HG02623 (cell line): ENCODE data around the gene EXOC6B.
"Not testable (repeated sequence)": the region's sequence is repeated elsewhere in the genome, so short reads cannot be mapped to it uniquely, and the experiment has no call there.

Experiments
- ATAC-seq: cut with Tn5 transposase; IDR thresholded peaks from one replicate; pipeline ENCODE4 v1.9.1; 2021; ENCODE audit warnings: moderate library complexity; ENCODE audit not compliant: unreplicated experiment

The EXOC6B gene

DNA sequence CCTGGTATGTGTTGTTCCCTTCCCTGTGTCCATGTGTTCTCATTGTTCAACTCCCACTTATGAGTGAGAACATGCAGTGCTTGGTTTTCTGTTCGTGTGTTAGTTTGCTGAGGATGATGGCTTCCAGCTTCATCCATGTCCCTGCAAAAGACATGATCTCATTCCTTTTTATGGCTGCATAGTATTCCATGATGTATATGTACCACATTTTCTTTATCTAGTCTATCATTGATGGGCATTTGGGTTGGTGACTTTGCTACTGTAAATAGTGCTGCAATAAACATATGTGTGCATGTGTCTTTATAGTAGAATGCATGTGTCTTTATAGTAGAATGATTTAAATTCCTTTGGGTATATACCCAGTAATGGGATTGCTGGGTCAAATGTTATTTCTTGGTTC is 341.2 kb downstream of the EXOC6B start:
- not testable (repeated sequence) for ATAC-seq

DNA sequence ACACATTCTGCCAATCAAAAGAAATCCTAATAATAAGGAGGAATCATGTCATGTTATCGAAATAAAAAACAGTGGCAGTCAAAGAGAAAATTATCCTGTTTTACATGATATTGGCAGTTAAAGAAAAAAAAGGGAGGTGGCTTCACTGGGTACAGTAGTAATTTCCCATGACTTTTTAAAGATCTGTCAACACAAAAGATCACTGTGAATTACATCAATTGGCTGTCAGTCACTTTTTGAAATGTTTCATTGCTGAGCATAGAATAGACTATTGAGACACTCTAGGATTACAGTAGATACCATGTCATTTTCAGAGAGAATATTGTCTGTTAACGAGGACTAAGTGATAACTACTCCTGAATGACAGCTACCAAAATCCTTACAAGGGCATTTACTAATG is 342.5 kb downstream of the EXOC6B start:
- no peak for ATAC-seq

DNA sequence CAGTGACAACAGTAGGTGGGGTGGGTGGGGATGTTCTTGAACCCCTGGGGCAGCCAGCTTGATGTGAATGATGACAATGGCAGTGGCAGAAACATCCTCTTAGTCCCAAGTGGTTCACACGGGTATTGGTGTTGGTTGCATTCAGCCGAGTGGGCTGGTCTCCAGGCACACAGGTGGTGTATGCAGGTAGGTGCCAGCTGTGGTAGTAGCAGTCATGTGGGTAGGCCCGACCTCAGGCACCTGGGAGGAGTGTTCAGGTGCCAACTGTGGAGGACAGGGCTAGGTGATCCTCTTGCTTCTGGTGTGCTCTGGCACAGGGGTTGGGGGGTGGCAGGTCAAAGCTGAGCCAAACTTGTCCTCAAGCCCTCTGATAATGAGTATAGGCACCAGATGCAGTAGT is 350.6 kb downstream of the EXOC6B start:
- no peak for ATAC-seq

DNA sequence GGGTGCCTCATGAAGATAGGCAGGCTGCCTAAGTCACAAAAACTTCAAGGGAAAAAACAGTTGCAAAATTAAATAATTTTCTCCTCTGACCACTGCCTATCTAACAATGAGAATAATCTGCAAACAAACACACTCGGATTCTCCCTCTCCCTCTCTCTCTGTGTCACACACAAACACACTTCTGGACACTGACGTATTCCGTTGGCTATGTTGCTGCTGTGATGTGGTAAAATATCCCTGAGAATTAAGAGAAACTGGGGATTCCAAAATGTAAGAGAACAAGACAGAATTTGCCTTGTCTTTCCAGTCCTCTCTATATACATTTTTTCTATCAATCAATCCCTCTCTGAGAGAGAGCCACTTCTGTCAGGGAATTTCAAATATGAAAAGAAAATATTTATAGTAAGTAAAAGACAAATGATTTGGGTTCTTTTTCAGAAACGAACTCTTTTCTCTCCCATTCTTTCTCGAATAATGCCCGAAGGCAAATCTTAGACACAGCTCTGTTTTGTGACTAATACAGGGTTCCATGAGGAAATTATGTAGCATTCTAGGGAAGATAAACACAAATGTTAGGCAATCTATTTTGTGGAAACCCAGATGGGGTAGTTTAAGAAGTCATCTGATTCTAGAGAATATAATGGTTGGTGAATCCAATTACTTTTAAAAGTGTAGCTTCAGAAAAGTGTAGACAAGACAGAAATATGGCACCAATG is 367.9 kb downstream of the EXOC6B start:
- no peak for ATAC-seq

DNA sequence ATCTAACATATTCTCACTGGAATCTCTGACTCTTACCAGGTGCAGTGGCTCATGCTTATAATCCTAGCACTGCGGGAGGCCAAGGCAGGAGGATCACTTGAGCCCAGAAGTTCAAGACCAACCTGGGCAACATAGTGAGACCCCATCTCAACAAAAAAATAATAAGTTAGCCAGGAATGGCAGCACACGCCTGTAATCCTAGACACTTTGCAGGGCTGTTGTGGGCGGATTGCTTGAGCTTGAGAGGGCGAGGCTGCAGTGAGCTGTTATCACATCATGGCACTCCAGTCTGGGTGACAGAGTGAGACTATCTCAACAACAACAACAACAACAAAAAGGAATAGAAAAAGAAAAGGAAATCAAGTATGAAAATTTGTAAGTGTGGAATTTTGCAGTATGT is 371.6 kb downstream of the EXOC6B start:
- no peak for ATAC-seq

DNA sequence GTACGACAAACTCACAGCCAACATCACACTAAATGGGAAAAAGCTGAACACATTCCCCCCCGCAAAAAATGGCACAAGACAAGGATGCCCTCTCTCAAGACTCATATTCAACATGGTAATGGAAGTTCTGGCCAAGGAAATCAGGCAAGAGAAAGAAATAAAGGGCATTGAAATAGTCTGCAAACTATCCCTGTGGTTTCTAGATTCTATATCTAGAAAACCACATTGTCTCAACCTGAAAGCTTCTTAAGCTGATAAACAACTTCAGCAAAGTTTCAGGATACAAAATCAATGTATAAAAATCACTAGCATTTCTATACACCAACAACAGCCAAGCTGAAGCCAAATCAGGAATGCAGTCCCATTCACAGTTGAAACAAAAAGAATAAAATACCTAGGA is 383.6 kb downstream of the EXOC6B start:
- no peak for ATAC-seq

DNA sequence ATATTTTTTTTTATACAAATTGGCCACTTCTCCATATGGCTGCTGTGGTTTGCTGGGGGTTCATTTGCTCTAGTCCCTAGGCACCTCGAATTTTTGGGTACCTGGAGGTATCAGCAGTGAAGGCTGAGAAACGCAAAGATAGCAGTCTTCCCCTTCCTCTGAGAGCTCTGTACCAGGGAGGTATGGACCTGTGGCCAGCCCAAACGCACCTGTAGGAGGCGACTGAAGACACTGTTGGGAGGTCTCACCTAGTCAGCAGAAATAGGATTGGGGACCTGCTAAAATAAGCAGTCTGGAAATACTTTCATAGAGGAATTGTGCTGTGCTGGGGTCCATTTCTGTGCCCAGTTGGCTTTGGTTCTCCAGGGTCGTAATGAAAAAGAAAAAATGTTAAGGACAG is 385.9 kb downstream of the EXOC6B start:
- no peak for ATAC-seq

DNA sequence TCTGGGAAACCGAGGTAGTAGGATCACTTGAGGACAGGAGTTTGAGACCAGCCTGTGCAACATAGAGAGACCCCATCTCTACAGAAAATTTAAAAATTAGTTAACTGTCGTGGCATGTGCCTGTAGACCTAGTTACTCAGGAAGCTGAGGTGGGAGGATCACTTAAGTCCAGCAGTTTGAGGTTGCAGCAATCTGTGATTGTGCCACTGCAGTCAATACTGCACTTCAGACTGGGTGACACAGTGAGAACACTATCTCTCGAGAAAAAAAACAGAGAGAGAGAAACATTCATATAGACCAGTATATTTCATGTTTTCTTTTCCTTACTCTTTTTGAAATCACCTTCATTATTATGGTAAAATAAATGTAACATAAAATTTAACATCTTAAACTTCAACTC is 387.5 kb downstream of the EXOC6B start:
- no peak for ATAC-seq

DNA sequence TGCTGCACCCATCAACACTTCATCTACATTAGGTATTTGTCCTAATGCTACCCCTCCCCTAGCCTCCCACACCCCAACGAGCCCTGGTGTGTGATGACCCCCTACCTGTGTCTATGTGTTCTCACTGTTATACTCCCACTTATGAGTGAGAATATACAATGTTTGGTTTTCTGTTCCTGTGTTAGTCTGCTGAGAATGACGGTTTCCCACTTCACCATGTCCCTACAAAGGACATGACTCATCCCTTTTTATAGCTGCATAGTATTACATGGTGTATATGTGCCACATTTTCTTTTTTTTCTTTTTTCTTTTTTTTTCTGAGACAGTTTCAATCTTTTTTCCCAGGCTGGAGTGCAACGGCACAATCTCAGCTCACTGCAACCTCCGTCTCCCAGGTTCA is 394.1 kb downstream of the EXOC6B start:
- no peak for ATAC-seq

DNA sequence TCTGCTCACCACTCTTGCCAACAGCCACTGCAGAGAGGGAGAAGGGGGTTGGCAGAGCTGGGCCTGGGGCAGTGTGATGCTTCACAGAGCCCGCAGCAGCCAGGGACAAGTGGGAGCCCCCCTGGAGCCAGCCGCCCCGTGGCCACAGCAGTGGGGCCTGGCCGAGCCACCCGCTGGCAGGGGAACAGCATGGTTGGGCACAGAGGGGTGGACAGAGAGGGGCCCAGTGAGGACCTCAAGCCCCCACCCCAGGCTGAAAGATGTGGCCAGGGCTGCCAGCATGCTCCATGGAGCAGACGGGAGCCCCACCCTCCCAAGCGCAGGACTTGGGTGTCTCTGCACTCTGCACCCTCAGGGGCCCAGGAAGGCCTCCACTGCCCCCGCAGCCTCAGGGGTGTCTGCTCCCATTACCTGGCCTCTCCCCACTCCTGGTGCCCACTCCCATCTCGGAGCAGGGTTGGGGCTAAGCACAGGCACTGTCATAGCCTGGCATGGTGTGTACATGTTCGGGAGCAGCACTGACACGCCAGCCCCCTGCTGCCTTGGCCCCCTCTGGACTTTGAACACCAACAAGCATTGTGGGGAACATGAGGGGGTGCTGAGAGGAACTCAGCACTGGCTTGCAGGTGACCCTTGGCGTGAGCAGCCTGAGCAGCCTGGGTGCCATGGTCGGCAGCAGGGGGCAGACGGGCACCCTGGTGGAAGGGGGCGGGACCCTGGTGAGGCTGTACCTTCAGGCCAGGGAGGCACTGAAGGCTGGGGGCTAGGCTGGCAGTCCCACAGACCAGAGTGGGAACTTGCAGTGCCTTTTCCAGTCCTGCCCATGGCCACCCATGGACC is 398.6 kb downstream of the EXOC6B start:
- ATAC-seq, result no peak

DNA sequence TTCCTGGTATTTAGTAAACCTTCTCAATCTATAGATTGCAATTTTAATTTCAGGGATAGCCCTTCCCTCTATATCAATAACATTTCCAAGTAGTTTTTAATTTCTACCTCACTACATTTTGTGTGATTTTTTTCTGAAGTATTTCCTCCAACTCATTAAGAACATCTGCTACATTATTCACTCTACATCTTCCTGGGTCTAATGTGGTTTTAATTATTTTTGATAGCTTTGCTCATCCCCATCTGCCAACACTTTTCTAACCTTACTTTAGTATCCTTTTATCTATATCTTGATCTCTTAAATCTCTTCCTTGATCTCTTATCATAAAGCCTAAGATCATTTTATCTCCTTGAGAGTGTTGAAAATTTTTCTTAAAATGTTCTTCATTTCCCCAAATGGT is 399.8 kb downstream of the EXOC6B start:
- ATAC-seq, result no peak

DNA sequence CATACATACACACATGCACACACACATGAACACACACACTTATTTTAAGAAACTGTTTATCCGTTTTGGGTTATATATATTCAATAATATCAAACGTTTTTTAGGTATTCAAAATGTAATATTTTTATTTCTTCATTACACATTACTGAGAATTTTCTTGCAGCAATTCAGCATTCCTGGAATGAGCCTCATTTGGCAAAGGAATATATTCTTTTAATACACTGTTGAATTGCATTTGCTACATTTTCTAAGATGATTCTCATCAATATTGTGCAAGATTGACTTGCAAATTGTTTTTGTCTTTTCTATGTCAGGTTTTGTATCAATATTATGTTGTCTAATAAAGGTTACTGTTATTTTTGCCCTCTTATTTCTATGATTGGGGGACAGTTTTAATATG is 402.1 kb downstream of the EXOC6B start:
- no peak for ATAC-seq

DNA sequence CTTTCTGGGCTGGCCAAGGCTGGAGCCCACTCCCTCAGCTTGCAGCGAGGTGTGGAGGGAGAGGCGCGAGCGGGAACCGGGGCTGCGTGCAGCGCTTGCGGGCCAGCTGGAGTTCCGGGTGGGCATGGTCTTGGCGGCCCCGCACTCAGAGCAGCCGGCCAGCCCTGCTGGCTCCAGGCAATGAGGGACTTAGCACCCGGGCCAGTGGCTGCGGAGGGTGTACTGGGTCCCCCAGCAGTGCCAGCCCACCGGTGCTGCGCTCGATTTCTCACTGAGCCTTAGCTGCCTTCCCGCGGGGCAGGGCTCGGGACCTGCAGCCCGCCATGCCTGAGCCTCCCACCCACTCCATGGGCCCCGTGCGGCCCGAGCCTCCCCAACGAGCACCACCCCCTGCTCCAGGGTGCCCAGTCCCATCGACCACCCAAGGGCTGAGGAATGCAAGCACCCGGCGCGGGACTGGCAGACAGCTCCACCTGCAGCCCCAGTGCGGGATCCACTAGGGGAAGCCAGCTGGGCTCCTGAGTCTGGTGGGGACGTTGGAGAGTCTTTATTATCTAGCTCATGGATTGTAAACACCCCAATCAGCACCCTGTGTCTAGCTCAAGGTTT is 404.0 kb downstream of the EXOC6B start:
- not testable (repeated sequence) for ATAC-seq

DNA sequence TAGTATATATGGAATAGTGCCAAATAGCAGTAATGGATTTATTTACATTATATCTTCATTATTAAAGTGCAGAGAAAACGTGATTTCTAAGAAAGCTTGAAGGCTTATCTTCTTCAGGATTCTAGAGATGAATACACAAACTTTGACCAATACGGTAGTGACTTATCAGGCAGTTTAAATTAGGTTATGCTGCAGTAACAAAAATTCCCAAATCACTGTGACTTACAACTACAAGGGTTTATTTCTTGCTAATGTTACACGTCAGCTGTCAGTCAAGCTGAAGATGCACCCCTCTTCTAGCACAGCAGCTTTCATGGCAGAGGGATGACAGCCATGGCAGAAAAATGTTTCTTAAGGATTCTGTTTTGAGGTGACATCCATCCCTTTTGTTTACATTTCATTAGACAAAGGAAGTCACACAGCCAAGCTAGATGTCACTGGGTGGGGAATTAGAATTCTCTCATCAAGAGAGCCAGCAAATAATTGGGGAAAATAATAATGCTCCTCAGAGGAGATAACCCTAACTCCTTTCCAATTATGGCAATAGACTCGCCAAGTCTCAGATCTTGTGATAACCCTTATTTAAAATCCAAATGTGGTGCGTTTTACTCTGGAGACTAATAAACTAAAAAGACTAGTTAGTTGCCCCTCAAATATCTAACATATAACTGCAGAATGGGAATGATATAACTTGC is 409.9 kb downstream of the EXOC6B start:
- no peak for ATAC-seq

DNA sequence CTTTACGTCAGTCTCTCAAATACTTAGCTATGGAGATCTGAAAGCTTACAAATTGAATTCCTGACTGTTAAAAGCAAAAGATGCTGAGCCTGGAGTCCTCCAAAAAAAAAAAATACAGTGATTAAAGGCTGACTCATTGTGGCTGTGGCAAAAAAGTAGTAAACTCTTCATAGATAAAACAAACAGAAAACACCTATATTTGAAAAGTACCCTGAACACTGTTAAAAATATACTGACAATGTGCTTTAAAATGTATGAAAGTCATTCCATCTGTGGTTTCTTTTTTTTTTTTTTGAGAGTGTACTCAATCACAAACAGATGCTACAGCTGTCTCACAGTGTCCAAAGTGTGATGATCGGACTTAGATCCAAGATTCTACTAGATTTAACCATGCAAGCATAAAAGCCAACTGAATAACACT is 410.6 kb downstream of the EXOC6B start:
- ATAC-seq, result no peak

DNA sequence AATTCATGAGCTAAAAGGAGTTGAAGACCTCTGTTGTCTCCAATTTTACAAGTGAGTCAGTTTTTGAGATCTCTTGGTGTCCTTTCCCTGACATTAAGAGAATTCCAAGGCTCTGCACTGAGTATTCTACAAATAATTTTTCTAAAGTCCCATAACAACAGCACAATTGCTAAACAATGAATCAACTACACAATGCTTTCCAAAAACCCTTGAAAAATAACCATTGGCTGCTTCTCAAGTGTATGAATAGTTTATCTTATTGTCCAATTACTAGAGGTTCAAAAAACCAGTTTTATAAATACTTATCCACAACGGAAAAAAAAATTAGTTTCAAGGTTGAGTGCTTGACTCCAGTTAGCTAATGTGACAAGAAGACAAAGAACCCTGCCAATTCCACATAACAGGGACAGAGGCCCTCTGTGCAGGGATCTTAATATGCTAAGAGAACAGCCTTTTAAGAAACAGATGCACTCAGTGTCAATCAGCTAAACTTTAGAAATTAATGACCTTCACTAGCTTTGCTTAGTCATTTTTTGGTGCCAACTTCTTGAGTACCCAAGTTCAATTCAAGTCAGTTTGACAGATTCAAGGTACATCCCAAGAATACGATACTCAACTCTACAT is 411.6 kb downstream of the EXOC6B start:
- no peak for ATAC-seq

DNA sequence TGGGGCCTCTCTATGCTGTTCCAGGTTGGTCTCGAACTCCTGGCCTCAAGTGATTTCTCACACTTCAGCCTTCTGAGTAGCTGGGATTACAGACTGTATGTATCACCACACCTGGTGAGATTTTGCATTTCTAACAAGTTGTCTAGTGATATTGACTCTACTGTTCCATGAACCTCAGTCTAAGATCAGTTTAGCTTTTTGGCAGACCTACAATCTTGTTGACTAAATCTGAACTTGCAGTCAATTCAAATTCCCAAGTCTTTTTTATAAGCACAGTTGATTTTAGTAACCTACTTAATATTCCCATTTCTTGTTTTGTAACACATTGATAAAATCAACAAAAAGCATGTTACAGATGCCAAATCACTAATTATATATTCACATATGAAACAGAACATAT is 412.1 kb downstream of the EXOC6B start:
- ATAC-seq, result no peak

DNA sequence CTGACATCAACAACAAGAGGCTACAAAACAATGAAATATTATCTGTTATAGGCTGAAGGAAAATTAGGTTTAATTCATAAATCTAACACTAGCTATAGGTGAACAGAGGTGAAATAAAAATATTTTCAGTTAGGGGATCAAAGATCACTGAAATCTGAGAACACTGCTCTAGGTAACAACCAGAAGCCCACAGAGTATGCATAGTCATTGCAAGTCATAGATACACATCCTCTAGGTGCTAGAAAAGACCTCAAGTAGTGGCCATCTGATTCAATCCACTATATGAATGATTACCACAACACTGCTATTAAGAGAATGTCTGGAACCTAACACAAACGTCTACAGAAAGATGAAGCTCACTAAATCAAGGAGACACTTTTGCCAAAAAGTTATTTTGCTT is 413.6 kb downstream of the EXOC6B start:
- ATAC-seq, result no peak

DNA sequence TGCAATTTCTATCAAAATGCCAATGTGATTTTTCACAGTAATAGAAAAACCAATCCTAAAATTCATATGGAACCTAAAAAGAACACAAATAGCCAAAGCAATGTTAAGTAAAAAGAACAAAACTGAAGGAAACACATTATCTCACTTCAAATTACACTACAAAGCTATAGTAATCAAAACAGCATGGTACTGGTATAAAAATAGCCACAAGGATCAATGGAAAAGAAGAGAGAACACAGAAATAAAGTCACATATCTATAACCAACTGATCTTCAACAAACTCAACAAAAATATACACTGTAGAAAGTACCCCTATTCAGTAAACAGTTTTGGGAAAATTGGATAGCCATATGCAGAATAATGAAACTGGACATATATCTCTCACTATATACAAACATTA is 426.0 kb downstream of the EXOC6B start:
- ATAC-seq, result no peak

DNA sequence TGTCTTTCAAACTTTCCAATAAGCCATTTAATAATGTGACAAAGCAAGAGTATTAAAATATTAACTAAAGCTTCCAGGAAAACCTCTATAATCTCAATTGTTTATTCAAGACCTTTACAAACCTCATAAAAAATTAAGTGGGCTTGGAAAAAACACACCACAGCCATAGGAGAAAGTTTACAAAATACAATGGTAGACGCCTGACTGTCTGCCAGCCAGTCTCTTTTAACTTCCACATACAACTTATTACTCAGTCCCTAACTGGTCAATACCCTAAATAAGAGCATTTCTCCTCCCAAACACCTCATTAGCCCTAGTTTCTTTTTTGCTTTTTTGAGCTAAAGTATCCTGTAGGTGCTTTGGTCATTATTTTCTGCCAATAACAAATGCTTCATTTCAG is 430.7 kb downstream of the EXOC6B start:
- ATAC-seq, result no peak

DNA sequence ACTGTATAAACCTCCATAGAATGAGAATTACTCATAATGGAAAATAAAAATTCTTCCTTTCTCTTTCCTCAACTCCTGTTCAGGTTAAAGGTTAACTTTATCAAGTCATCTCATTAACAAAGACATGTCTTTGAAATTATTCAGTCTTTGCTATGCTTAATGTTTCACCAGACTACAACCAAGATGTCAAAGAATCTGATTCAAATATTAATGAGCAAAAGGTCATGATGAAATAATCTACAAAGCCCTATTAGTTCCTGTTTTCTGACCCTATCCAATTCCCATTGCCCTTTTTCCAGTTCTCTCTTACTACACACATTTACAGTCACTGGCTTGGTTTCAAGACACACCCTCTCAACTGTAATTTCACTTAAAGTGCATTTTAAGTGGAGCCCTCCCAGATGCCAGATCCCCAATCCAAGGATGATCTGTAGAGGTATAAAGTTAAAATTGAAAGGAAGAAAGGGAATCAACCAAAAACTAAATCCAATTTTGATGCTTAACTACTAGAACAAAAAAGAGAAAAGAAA is 431.2 kb downstream of the EXOC6B start:
- no peak for ATAC-seq
